Thymus (tissue), 11 donors: ENCODE measurements around the gene DRD1. TPM values are rescaled to one million over a fixed set of nuclear protein-coding genes. Genes with fewer than 3 reads are reported as not detected.

Source experiments
- DNase-seq, 9 donors: peaks; one replicate each; pipeline ENCODE4 v3.0.0-alpha.2; 2013; ENCODE audit warnings: low spot score in 9 of 9, low read depth in 6 of 9, missing footprints in 1 of 9
- H3K27ac ChIP-seq, 2 donors: one replicate each; pipeline ENCODE4 v1.5.1; 2013; ENCODE audit warnings: control low read depth in 1 of 2, low read depth in 1 of 2, low read length in 1 of 2, mild to moderate bottlenecking in 1 of 2, moderate library complexity in 1 of 2
- H3K27me3 ChIP-seq, 2 donors: one replicate each; pipeline ENCODE4 v1.5.1; 2013; ENCODE audit warnings: low read length in 1 of 2; ENCODE audit not compliant: control insufficient read depth in 2 of 2, insufficient read depth in 1 of 2
- H3K36me3 ChIP-seq, 2 donors: one replicate each; pipeline ENCODE4 v1.5.1; 2013; ENCODE audit warnings: low read length in 1 of 2, mild to moderate bottlenecking in 1 of 2, moderate library complexity in 1 of 2; ENCODE audit not compliant: control insufficient read depth in 2 of 2, insufficient read depth in 2 of 2
- H3K4me1 ChIP-seq, 2 donors: one replicate each; pipeline ENCODE4 v1.5.1; 2013; ENCODE audit warnings: low read length in 2 of 2; ENCODE audit not compliant: control insufficient read depth in 2 of 2, insufficient read depth in 2 of 2
- H3K4me3 ChIP-seq, 2 donors: one replicate each; pipeline ENCODE4 v1.5.1; 2013; ENCODE audit warnings: low read length in 2 of 2, control low read depth in 1 of 2, mild to moderate bottlenecking in 1 of 2
- H3K9me3 ChIP-seq, 2 donors: one replicate each; pipeline ENCODE4 v1.5.1; 2013; ENCODE audit warnings: low read length in 1 of 2, mild to moderate bottlenecking in 1 of 2; ENCODE audit not compliant: control insufficient read depth in 2 of 2, insufficient read depth in 1 of 2
- WGBS: extraction: QIAGEN DNeasy Blood & Tissue Kit; methylation state at CpG from one replicate; pipeline ENCODE4 v1.1.7; 2013; 5-methylcytosine and 5-hydroxymethylcytosine counted together
- polyA plus RNA-seq: library from polyadenylated mRNA; stranded (reverse); fragments of 200-250 nt; gene quantifications from one replicate; pipeline ENCODE4 v1.2.3, GENCODE V29; 2013
- total RNA-seq: library from RNA; stranded (reverse); fragments of 120-200 nt; gene quantifications from one replicate; pipeline ENCODE4 v1.2.4, GENCODE V29; 2013
- donor health status: healthy.

Gene DRD1
- total and polyA plus RNA-seq, 2 donors = 0.41 to 0.80 TPM

DNA sequence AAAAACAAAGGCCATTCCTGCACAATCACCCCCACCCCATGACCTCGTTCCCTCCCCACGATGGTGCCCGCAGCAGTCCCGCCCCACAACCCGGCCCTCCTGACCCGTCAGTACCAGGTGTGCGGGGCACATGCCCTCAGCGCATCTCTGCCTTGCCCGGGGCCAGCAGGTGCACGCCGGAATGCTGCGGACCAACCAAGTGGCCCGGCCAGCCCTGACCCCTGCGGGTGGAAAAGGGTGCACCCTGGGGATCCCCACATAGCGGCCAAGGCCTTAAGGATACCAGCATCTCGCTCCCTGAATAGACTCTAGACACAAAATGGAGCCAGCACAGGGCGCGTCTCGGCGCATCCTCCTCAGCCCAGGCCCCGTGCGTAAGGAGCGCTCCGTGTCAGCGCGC lies 40.3 kb upstream of the DRD1 start:
- Histone ChIP-seq H3K4me1 (peaks cover 10 to 11% of the 10 kb centered on the region in 2 donors), H3K27me3 (no peaks in the 10 kb centered on the region), H3K27ac (no peak overlapping the region), H3K4me3 (no peak overlapping the region), H3K36me3 (peaks cover 43 to 46% of the 10 kb centered on the region in 2 donors), H3K9me3 (no peaks in the 10 kb centered on the region)
- DNase-seq = no peak
- WGBS = 98% methylated on average over 26 of the region's 26 CpGs

DNA sequence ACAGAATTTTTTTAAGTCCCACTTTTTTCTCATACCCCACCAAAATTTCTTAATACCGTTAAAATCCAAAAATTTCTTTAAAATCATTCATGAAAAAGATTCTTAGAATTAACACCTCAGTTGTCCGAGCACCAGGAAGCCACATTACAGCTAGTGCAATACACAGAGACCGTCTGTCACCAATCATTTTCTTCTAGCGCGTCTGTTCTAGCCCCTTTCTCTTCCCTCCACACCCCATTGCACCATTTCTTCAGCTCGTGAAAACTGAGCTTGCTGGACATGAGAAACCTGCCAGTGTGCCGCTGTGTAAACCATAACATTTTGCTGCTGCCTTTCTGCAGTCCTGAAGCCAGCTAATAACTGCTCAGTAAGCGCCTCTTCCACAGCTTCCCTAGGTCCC lies 39.4 kb upstream of the DRD1 start:
- Histone ChIP-seq H3K9me3 (no peaks in the 10 kb centered on the region), H3K4me1 (peaks cover 12 to 14% of the 10 kb centered on the region in 2 donors), H3K27ac (no peak overlapping the region), H3K36me3 (peaks cover 37 to 38% of the 10 kb centered on the region in 2 donors), H3K27me3 (no peaks in the 10 kb centered on the region), H3K4me3 (no peak overlapping the region)
- DNase-seq = no peak
- WGBS = 82% methylated on average over 8 of the region's 8 CpGs

DNA sequence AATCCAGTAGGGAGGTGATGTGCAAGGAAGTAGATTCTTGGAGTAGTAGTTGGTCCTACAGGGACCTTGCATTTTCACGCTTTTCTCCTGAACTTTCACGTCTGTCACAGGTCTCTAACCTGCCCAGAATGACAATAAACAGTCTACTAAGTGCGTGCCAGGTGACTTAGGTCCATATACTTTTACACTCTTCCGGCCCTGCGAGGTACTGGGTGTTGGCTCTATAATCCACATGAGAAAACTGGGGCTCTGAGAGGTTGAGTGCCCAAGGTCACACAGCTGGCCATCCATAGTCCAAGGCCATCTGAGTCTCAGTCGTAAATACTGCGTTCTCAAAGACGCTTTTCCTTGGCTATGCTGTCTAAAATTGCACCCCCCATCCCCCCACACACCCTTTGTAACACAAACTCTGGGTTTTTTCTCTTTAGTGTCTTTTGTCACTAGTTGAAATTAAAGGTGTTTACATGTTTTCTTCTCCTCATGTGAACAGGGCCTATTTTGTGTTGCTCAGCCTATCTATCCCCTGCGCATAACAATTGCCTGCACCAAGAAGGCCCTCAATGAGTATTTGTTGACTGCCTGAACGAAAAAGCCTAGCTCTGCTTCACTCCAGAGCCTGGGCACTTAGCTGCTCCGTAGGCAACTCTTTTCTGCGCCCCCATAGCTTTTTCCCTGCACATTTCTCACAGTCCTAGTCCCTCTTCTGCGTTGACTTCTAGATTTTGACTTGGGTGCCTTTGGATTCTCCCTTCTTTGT lies 35.3 kb upstream of the DRD1 start:
- Histone ChIP-seq H3K4me1 (peaks cover 14 to 18% of the 10 kb centered on the region in 2 donors), H3K4me3 (peak overlapping the region; percentile 74 to 78), H3K27me3 (peaks cover 9 to 24% of the 10 kb centered on the region in 2 donors), H3K27ac (peak overlapping the region; percentile 55 to 74), H3K36me3 (peaks cover 7 to 15% of the 10 kb centered on the region in 2 donors), H3K9me3 (peaks cover 0 to 3% of the 10 kb centered on the region in 2 donors)
- peak in 2 of 9 donors; percentile 3 to 20 for DNase-seq
- 40% methylated on average over 13 of the region's 13 CpGs for WGBS

DNA sequence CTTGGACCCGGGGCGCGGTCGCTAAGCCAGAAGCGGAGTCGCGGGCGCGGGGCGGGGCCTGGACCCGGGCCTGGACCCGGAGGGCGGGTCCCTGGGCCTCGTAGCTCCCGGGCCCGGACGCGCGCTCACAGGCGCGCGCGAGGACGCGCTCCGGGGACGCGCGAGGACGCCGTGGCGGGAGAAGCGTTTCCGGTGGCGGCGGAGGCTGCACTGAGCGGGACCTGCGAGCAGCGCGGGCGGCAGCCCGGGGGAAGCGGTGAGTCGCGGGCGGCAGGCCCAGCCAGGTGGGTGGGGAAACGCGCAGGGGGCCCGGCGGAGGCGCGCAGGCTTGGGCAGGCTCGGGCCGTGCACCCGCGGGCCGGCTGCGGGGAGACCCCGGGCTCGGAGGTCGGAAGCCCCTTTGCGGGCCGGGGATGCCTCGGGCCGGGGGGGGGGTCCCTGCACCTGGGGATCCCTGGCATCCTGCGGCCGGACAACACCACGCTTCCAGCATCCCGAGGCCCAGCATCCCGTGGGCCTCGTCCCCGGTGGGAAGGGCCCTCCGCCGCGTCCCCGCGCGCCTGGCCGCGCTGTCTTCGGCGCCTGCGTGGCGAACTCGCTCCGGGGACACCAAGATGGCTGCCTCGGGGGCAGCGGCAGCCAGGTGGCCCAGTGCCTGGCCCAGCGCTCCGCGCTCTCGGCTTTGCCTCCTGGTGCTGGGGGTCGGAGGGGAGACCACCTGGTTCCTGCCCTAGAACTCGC lies 34.6 kb upstream of the DRD1 start, which contains the start of gene SFXN1:
Gene SFXN1 (plus strand): TSS at position 177 of the 741 bp plus-strand sequence. CDS start 13,544 bp downstream, outside the sequence.
- H3K4me1 ChIP-seq = peaks cover 14 to 18% of the 10 kb centered on the region in 2 donors
- H3K4me3 ChIP-seq = peak within 1 kb of the TSS; percentile 74 to 78
- peaks cover 9 to 25% of the 10 kb centered on the region in 2 donors for H3K27me3 ChIP-seq
- H3K36me3 ChIP-seq = peaks cover 3 to 8% of the 10 kb centered on the region in 2 donors
- DNase-seq = peak in 8 of 9 donors; percentile 66 to 92 (median 84)
- H3K9me3 ChIP-seq = peaks cover 0 to 3% of the 10 kb centered on the region in 2 donors
- peak within 1 kb of the TSS; percentile 66 to 74 for H3K27ac ChIP-seq
- WGBS = under 1% methylated on average over 94 of the region's 94 CpGs

DNA sequence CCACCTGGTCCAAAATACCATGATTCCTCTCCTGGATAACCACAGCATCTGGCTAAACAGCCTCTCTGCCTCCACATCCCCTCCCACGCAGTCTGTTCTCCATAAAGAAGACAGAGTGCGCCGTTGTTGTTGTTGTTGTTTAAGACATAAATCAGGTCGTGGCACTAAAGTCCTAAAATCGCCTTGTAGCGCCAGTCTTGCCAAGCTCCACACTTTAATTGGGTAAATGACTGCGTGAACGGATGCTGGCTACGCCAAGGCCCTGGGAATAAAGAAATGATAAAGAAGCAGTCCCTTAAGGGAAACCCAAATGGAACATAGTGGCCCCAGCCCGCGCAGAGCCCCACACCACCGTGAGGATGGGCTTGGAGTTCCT lies 34.0 kb upstream of the DRD1 start:
- Histone ChIP-seq H3K27me3 (peaks cover 9 to 25% of the 10 kb centered on the region in 2 donors), H3K4me1 (peaks cover 14 to 18% of the 10 kb centered on the region in 2 donors), H3K9me3 (peaks cover 0 to 3% of the 10 kb centered on the region in 2 donors), H3K27ac (peak overlapping the region in 1 of 2 donors; percentile 66), H3K36me3 (peaks cover 3 to 5% of the 10 kb centered on the region in 2 donors), H3K4me3 (peak overlapping the region; percentile 49 to 74)
- WGBS = 6% methylated on average over 12 of the region's 12 CpGs
- no peak for DNase-seq

DNA sequence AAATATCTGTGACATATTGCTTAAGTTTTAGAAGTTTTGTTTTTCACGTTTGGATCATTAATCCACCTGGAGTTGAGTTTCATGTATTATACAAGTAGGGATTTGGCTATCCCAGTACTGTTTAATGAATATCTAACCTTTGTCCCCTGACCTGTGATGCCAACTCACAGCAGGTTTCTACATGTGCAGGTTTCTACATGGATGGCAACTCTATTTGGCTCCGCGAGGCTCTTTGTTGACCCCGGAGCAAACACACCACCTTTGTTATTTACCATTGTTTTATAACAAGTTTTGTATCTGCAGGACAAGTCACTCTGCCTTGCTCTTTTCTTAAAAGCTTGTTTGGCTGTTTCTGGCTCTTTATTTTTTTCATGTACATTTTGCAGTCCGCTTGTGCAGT lies 33.5 kb upstream of the DRD1 start:
- no peak for DNase-seq
- peaks cover 3 to 5% of the 10 kb centered on the region in 2 donors for H3K36me3 ChIP-seq
- peaks cover 14 to 18% of the 10 kb centered on the region in 2 donors for H3K4me1 ChIP-seq
- no peak overlapping the region for H3K4me3 ChIP-seq
- H3K27me3 ChIP-seq = peaks cover 9 to 25% of the 10 kb centered on the region in 2 donors
- WGBS = 93% methylated on average over 5 of the region's 5 CpGs
- H3K27ac ChIP-seq = no peak overlapping the region
- peaks cover 0 to 3% of the 10 kb centered on the region in 2 donors for H3K9me3 ChIP-seq

DNA sequence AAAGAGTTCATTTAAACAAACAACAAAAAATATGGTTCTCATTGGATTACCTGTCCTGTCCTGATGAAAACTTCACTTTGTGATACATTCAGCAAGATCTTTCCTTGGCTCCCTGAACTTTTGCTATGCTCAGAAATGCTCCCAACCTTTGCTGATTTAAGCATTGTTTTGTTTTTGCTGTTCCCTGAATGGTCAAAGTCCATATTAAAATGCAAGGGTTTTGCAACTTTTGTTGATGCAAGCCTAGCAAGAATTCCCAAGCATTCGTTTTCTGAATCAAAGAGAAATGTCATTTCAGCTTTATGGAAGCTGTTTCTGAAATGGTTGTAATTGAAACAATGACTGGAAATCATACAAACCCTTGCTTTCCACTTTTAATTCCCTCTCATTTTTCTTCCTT lies 31.3 kb upstream of the DRD1 start:
- Histone ChIP-seq H3K4me1 (peaks cover 9 to 14% of the 10 kb centered on the region in 2 donors), H3K4me3 (no peak overlapping the region), H3K9me3 (peaks cover 0 to 3% of the 10 kb centered on the region in 2 donors), H3K27ac (no peak overlapping the region), H3K36me3 (no peaks in the 10 kb centered on the region), H3K27me3 (peaks cover 9 to 25% of the 10 kb centered on the region in 2 donors)
- 87% methylated on average over 1 of the region's 1 CpG for WGBS
- DNase-seq = no peak

DNA sequence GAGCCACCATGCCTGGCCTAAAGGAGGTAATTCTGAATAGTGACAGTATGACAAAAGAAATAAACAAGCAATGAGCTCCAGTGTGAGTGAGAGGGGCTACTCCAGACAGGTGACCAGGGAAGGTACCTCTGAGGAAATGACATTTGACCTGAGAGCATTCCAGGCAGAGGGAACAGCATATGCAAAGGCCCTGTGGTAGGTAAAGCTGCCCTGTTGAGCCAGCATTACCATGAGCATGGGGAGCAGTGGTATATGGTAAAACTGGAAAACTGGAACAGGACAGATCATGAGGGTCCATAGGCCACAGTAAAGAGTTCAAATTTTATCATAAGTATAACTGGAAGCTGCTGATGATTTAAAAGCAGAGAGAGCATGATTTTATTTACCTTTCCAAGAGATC lies 28.4 kb upstream of the DRD1 start:
- Histone ChIP-seq H3K27ac (no peak overlapping the region), H3K4me3 (no peak overlapping the region), H3K36me3 (no peaks in the 10 kb centered on the region), H3K9me3 (peaks cover 0 to 3% of the 10 kb centered on the region in 2 donors), H3K27me3 (peaks cover 6 to 29% of the 10 kb centered on the region in 2 donors), H3K4me1 (no peaks in the 10 kb centered on the region)
- no peak for DNase-seq

DNA sequence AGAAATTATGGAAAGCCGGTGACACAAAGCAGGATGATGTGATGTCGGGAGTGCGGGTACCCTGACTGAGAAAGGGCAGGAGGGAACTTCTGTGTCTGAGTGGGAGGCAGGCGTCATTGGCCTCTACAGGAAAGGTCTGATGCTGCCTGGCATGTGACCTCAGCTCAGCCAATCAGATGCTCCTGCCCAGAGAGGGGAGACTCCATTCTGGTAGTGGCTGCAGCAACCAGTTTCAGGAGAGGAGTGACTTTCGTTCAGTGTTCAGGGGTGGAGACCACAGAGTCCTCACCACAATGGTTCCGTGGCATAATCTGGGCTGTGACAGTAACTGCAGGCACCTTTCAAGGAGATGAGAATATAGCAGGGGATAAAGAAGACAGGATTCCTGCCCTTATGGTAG lies 27.6 kb upstream of the DRD1 start:
- no peak overlapping the region for H3K27ac ChIP-seq
- 74% methylated on average over 6 of the region's 6 CpGs for WGBS

More for the DNA sequence above, 27.6 kb upstream of the DRD1 start:
- peaks cover 0 to 3% of the 10 kb centered on the region in 2 donors for H3K9me3 ChIP-seq
- no peaks in the 10 kb centered on the region for H3K4me1 ChIP-seq
- peaks cover 6 to 27% of the 10 kb centered on the region in 2 donors for H3K27me3 ChIP-seq
- no peaks in the 10 kb centered on the region for H3K36me3 ChIP-seq
- H3K4me3 ChIP-seq = no peak overlapping the region
- no peak for DNase-seq
